ENCODE data around the gene LRP3. TPM values are rescaled to one million over a fixed set of nuclear protein-coding genes. Genes with fewer than 3 reads are reported as not detected.

Gene LRP3
- total and polyA plus RNA-seq, 2 experiments from 2014 or later: 3.5 to 62.7 TPM

DNA sequence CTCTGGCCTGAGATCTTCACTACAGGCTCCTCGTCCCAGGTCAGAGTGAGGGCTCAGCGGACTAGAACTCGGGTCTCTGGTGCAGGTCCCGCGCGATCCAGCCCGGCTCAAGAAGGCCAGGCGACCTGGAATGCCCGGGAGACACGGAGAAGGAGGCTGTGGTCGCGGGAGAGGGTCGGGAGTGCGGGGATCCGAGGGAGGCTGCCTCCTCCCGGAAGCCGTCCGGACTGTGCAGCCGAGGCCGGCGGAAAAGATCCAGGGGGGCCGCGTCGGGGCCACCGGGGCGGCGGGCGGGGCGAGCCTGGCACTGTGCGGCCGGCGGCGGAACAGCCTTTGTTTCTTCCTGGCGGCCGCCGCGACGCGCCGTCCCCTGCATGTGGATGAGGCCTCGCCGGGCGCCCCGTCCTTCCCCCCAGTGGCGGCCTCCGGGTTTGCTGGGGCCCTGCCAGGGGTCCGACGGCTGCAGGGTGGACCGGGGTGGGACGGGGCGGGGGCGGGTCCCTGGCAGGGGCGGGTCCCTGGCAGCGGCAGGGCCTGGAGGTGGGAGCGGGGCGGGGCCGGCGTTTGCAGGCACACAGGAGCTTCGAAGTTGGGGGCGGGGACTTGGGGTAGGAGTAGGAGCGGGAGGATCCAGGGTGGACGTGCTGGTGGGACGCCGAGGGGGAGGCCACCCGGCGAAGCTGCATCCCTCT, 32.6 kb downstream of the LRP3 start:
- Mint-ChIP-seq H3K4me3 (peak overlapping the region; percentile 75), H3K27ac (no peak overlapping the region), H3K9me3 (peaks cover 27% of the 10 kb centered on the region), H3K4me1 (peaks cover 9% of the 10 kb centered on the region), H3K36me3 (ENCODE audit: low read depth) (peaks cover 16% of the 10 kb centered on the region), H3K27me3 (ENCODE audit: insufficient read depth, low read depth, poor library complexity) (peaks cover 38% of the 10 kb centered on the region)
- TF ChIP-seq JUNB (IDR thresholded peaks at IDR 0.05; ENCODE audit: unreplicated experiment) (no peak), EZH2 (IDR thresholded peaks at IDR 0.05; ENCODE audit: low read depth, unreplicated experiment) (no peak), EZH2phosphoT487 (IDR thresholded peaks at IDR 0.05; ENCODE audit: unreplicated experiment) (no peak), POLR2AphosphoS5 (IDR thresholded peaks at IDR 0.05; ENCODE audit: low read depth) (0 out of 2 replicates have a peak, but pooled peaks have one; percentile 23)
- TF ChIP-seq, protein P1, sequence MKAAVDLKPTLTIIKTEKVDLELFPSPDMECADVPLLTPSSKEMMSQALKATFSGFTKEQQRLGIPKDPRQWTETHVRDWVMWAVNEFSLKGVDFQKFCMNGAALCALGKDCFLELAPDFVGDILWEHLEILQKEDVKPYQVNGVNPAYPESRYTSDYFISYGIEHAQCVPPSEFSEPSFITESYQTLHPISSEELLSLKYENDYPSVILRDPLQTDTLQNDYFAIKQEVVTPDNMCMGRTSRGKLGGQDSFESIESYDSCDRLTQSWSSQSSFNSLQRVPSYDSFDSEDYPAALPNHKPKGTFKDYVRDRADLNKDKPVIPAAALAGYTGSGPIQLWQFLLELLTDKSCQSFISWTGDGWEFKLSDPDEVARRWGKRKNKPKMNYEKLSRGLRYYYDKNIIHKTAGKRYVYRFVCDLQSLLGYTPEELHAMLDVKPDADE (IDR thresholded peaks at IDR 0.05): no peak
- Histone ChIP-seq H4K20me1 (replicated peaks; ENCODE audit: insufficient read depth) (no peaks in the 10 kb centered on the region), H3K4me2 (peak overlapping the region; percentile 91), H3K36me3 (ENCODE audit: insufficient read depth) (no peaks in the 10 kb centered on the region), H3K4me1 (ENCODE audit: insufficient read depth) (0 out of 2 replicates have a peak, but pooled peaks cover 4% of the 10 kb centered on the region), H3K9me2 (ENCODE audit: insufficient read depth) (no peaks in the 10 kb centered on the region), H3F3A (replicated peaks; ENCODE audit: low read depth) (peaks cover 4% of the 10 kb centered on the region; the same call in 1 of the 2 replicates), H3K4me3 (peak overlapping the region; percentile 66), H3K79me2 (replicated peaks; ENCODE audit: insufficient read depth) (no peaks in the 10 kb centered on the region), H2AFZ (peak overlapping the region; percentile 97), H3K27me3 (ENCODE audit: insufficient read depth) (peaks cover 42% of the 10 kb centered on the region), H3K27ac (ENCODE audit: low read depth) (no peak overlapping the region)
- peak; percentile 81 for ATAC-seq
- peak; percentile 96 for DNase-seq (ENCODE audit: low spot score)

DNA sequence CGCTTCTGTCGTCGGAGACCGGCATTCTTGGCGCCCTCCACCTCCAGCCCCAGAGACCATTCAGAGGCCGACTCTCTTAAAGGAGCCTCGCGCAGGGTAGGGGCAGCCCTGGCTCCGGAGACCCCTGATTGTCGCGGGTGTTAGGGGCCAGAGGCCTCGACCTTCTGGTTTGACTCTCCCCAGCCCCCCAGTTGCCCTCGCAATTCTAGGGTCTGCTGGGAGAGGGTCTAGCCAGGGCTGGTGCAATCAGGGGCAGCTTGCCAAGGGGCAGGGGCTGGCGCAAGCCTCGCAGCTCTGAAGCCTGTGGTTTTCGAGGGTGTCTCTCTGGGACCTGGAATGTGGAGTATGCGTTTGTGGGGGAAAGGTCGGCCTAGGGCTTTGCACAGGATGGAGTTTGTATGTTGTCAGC, 33.1 kb downstream of the LRP3 start:
- Histone ChIP-seq H3K36me3 (ENCODE audit: insufficient read depth) (no peaks in the 10 kb centered on the region), H3K79me2 (replicated peaks; ENCODE audit: insufficient read depth) (no peaks in the 10 kb centered on the region), H4K20me1 (replicated peaks; ENCODE audit: insufficient read depth) (no peaks in the 10 kb centered on the region), H3K27ac (ENCODE audit: low read depth) (no peak overlapping the region), H3K4me3 (peak overlapping the region; percentile 66), H3K4me2 (peak overlapping the region; percentile 91), H3K4me1 (ENCODE audit: insufficient read depth) (0 out of 2 replicates have a peak, but pooled peaks cover 4% of the 10 kb centered on the region), H3F3A (replicated peaks; ENCODE audit: low read depth) (peaks cover 4% of the 10 kb centered on the region; the same call in 1 of the 2 replicates), H2AFZ (peak overlapping the region; percentile 97), H3K9me2 (ENCODE audit: insufficient read depth) (no peaks in the 10 kb centered on the region), H3K27me3 (ENCODE audit: insufficient read depth) (peaks cover 42% of the 10 kb centered on the region)
- ATAC-seq: peak; percentile 34
- no peak overlapping the region for H3K27ac Mint-ChIP-seq
- H3K9me3 Mint-ChIP-seq: peaks cover 27% of the 10 kb centered on the region
- H3K4me3 Mint-ChIP-seq: peak overlapping the region; percentile 75
- peaks cover 9% of the 10 kb centered on the region for H3K4me1 Mint-ChIP-seq
- DNase-seq (ENCODE audit: low spot score): peak; percentile 76
- peaks cover 38% of the 10 kb centered on the region for H3K27me3 Mint-ChIP-seq (ENCODE audit: insufficient read depth, low read depth, poor library complexity)
- TF ChIP-seq STAT1 (IDR thresholded peaks at IDR 0.05; ENCODE audit: unreplicated experiment): no peak
- peaks cover 16% of the 10 kb centered on the region for H3K36me3 Mint-ChIP-seq (ENCODE audit: low read depth)

DNA sequence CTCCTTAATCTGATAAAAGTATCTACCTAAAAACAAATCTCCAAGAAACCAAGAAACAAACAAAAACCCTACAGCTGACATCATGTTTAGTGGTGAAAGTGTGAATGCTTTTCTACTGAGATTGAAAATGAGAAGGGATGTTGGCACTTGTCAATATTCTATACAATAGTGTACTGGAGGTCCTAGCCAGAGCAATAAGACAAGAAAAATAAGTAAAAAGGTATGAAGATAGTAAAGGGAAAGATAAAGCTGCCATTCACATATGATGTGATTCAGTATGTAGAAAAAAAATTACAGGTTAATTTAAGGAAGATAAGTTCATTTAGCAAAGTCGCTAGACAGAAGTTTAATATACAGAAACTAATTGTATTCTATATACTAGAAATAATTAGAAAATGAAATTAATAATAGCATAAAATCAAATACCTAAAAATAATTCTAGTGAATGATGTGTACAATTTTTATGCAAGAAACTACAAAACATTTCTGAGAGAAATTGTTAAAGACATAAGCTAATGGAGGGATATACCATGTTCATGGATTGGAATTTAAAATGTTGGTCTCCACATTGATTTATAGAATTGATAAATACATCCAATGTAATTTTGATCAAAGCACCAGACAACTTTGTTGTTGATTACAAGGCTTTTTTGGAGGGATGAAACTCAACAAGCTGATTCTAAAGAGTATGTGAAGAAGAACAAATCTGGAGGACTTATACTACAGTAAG, 33.9 kb downstream of the LRP3 start:
- H3K4me1 ChIP-seq (ENCODE audit: insufficient read depth): 0 out of 2 replicates have a peak, but pooled peaks cover 4% of the 10 kb centered on the region
- ATAC-seq: no peak
- H3K79me2 ChIP-seq (replicated peaks; ENCODE audit: insufficient read depth): no peaks in the 10 kb centered on the region
- no peaks in the 10 kb centered on the region for H4K20me1 ChIP-seq (replicated peaks; ENCODE audit: insufficient read depth)
- Mint-ChIP-seq H3K9me3 (peaks cover 27% of the 10 kb centered on the region), H3K4me1 (peaks cover 9% of the 10 kb centered on the region), H3K27ac (no peak overlapping the region), H3K36me3 (ENCODE audit: low read depth) (peaks cover 16% of the 10 kb centered on the region), H3K27me3 (ENCODE audit: insufficient read depth, low read depth, poor library complexity) (peaks cover 38% of the 10 kb centered on the region), H3K4me3 (no peak overlapping the region)
- H3K4me2 ChIP-seq: peak overlapping the region; percentile 91
- H3K4me3 ChIP-seq: peak overlapping the region; percentile 66; the same call in 1 of the 2 replicates
- peaks cover 4% of the 10 kb centered on the region; the same call in 1 of the 2 replicates for H3F3A ChIP-seq (replicated peaks; ENCODE audit: low read depth)
- H3K36me3 ChIP-seq (ENCODE audit: insufficient read depth): no peaks in the 10 kb centered on the region
- DNase-seq (ENCODE audit: low spot score): no peak
- no peaks in the 10 kb centered on the region for H3K9me2 ChIP-seq (ENCODE audit: insufficient read depth)
- H3K27ac ChIP-seq (ENCODE audit: low read depth): no peak overlapping the region
- H3K27me3 ChIP-seq (ENCODE audit: insufficient read depth): peaks cover 42% of the 10 kb centered on the region
- H2AFZ ChIP-seq: no peak overlapping the region
- TF ChIP-seq EZH2 (IDR thresholded peaks at IDR 0.05; ENCODE audit: low read depth, unreplicated experiment) (no peak), JUNB (IDR thresholded peaks at IDR 0.05; ENCODE audit: unreplicated experiment) (no peak), NANOG (IDR thresholded peaks at IDR 0.05; ENCODE audit: borderline replicate concordance) (no peak), STAT1 (IDR thresholded peaks at IDR 0.05; ENCODE audit: unreplicated experiment) (no peak), EZH2phosphoT487 (IDR thresholded peaks at IDR 0.05; ENCODE audit: unreplicated experiment) (no peak), ZNF331 (CRISPR knock-in tag; IDR thresholded peaks at IDR 0.05; ENCODE audit: low read depth) (no peak)
- TF ChIP-seq, protein P2, sequence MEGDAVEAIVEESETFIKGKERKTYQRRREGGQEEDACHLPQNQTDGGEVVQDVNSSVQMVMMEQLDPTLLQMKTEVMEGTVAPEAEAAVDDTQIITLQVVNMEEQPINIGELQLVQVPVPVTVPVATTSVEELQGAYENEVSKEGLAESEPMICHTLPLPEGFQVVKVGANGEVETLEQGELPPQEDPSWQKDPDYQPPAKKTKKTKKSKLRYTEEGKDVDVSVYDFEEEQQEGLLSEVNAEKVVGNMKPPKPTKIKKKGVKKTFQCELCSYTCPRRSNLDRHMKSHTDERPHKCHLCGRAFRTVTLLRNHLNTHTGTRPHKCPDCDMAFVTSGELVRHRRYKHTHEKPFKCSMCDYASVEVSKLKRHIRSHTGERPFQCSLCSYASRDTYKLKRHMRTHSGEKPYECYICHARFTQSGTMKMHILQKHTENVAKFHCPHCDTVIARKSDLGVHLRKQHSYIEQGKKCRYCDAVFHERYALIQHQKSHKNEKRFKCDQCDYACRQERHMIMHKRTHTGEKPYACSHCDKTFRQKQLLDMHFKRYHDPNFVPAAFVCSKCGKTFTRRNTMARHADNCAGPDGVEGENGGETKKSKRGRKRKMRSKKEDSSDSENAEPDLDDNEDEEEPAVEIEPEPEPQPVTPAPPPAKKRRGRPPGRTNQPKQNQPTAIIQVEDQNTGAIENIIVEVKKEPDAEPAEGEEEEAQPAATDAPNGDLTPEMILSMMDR (conservative IDR thresholded peaks at IDR 0.05; ENCODE audit: low read depth in 2 of 2): no peak
- TF ChIP-seq, protein P3, sequence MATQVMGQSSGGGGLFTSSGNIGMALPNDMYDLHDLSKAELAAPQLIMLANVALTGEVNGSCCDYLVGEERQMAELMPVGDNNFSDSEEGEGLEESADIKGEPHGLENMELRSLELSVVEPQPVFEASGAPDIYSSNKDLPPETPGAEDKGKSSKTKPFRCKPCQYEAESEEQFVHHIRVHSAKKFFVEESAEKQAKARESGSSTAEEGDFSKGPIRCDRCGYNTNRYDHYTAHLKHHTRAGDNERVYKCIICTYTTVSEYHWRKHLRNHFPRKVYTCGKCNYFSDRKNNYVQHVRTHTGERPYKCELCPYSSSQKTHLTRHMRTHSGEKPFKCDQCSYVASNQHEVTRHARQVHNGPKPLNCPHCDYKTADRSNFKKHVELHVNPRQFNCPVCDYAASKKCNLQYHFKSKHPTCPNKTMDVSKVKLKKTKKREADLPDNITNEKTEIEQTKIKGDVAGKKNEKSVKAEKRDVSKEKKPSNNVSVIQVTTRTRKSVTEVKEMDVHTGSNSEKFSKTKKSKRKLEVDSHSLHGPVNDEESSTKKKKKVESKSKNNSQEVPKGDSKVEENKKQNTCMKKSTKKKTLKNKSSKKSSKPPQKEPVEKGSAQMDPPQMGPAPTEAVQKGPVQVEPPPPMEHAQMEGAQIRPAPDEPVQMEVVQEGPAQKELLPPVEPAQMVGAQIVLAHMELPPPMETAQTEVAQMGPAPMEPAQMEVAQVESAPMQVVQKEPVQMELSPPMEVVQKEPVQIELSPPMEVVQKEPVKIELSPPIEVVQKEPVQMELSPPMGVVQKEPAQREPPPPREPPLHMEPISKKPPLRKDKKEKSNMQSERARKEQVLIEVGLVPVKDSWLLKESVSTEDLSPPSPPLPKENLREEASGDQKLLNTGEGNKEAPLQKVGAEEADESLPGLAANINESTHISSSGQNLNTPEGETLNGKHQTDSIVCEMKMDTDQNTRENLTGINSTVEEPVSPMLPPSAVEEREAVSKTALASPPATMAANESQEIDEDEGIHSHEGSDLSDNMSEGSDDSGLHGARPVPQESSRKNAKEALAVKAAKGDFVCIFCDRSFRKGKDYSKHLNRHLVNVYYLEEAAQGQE (IDR thresholded peaks at IDR 0.05; ENCODE audit: unreplicated experiment): no peak
